ENCODE data around the gene AEBP1.

Gene AEBP1

DNA sequence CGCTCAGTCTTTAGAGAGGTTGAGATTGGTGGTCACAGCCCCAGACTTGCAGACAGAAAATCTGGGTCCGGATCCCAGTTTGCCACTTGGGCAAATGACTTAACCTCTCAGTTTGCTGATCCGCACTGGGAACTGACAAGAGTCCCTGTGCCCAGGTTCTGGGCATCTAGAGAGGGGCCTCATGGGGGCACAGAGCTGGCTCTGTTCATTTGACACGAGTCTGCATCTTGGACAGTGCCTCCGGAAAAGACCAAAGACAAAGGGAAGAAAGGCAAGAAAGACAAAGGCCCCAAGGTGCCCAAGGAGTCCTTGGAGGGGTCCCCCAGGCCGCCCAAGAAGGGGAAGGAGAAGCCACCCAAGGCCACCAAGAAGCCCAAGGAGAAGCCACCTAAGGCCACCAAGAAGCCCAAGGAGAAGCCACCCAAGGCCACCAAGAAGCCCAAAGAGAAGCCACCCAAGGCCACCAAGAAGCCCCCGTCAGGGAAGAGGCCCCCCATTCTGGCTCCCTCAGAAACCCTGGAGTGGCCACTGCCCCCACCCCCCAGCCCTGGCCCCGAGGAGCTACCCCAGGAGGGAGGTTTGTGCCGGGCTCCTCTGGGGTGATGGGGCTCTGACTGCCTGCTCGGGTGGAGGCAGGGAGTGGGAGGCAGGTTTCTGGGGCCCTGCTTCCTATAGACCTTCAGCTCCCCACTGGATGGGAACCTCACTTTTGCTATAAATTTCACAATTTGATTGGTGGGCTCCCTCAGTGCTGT is 2.3 kb downstream of the AEBP1 start:
- DNase-seq, result no peak

DNA sequence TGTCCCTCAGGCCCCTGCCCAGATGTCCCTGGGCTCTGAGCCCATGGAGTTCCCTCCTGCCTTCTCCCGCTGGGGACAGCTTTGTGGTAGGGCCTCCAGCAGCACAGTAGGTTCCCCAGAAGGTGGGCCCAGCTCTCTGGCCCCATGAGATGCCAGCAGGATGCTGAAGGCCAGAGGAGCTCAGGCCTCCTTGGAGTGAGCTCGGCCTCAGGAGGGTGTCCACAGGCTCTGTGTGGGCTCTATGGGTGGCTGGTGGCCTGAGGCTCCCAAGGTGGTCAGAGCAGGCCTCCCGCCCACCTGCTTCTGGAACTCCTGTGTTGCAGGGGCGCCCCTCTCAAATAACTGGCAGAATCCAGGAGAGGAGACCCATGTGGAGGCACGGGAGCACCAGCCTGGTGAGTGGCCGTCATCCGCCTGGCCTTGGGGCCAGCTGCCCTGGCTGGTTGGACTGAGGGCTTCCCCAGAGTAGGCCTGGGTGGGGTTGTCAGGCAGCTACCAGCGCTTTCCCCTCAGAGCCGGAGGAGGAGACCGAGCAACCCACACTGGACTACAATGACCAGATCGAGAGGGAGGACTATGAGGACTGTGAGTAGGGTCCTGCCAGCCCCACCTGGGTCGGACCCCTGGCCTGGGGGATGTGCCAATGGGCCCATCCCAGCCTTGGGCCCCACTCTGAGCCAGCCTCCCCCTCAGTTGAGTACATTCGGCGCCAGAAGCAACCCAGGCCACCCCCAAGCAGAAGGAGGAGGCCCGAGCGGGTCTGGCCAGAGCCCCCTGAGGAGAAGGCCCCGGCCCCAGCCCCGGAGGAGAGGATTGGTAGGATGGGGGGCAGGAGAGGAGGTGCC is 3.2 kb downstream of the AEBP1 start:
- DNase-seq, result no peak

DNA sequence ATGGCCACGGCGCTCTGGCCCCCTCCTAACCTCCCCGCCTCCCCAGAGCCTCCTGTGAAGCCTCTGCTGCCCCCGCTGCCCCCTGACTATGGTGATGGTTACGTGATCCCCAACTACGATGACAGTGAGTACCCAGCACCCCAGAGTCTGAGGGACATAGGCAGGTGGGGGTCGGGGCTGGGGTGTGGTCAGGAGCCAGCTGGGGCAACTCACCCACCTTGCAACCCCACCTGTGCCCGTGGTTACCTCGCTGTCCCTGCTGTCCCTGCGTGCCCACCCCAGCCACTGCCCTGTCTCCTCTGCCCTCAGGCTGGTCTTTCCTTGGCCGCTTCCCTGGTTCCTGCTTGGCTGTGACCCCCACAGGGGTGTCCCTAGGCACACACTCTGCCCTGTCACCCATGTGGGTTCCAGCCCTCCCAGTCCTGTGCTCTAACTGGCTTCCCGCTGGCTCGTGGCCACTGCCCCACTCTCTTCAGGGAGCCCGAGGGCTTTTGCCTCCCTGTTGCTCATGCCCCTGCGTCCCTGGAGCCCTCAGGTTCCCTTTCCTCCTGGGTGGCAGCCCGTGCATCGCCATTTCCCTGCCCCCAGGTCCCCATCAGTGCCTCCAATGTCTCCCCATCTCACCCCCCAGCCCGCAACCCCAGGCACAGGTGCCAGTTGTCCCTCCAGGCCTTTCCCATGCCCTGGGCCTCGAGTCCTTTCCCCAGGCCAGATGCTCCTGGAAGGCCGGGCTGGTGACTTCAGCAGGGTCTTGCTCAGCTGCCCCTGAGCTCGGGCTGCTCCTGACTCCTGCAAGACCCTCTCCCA is 4.0 kb downstream of the AEBP1 start:
- DNase-seq, result no peak

DNA sequence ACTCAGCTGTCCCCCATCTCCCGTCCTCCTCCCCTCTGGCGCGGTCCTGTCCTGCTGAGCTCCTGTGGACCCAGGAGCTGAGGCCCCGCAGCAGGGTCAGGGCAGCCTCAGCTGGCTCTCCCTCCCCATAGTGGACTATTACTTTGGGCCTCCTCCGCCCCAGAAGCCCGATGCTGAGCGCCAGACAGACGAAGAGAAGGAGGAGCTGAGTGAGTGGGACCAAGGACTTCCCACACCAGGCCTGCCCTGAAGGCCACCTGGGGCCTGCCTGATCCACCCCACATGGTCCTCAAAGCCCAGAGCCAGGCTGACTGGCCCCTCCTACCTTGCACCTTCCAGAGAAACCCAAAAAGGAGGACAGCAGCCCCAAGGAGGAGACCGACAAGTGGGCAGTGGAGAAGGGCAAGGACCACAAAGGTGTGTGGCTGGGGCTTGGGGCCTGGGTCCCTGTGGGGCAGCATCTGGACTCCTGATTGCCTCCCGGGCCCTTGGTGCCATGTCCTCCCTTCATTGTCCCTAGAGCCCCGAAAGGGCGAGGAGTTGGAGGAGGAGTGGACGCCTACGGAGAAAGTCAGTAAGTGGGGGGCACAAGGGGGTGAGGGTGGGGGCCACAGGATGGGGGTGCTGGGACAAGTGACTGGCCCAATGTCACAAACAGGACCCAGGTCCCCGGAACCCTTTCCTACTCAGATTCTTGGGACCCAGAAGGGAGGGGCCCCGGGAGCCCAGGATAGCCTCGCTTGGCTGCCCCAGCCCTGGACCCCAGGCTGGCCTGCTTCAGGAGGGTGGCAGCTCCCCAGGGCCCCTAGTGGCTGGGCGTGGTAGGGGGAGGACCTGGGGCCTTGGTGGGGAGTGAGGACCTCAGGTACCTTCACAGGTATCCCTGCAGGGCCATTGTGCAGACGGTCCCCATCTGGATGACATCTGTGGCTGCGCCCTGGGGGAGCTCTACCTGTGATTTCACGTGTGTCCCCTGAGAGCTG is 4.9 kb downstream of the AEBP1 start:
- no peak for DNase-seq

DNA sequence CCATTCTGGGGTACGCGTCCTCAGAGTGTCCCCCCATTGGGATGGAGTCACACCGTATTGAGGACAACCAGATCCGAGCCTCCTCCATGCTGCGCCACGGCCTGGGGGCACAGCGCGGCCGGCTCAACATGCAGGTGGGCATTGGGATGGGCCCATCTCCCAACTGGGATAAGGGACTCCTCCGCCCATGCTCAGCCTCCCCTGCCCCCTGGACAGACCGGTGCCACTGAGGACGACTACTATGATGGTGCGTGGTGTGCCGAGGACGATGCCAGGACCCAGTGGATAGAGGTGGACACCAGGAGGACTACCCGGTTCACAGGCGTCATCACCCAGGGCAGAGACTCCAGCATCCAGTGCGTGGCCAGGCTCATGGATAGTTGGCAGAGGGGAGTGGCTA is 5.8 kb downstream of the AEBP1 start:
- no peak for DNase-seq

DNA sequence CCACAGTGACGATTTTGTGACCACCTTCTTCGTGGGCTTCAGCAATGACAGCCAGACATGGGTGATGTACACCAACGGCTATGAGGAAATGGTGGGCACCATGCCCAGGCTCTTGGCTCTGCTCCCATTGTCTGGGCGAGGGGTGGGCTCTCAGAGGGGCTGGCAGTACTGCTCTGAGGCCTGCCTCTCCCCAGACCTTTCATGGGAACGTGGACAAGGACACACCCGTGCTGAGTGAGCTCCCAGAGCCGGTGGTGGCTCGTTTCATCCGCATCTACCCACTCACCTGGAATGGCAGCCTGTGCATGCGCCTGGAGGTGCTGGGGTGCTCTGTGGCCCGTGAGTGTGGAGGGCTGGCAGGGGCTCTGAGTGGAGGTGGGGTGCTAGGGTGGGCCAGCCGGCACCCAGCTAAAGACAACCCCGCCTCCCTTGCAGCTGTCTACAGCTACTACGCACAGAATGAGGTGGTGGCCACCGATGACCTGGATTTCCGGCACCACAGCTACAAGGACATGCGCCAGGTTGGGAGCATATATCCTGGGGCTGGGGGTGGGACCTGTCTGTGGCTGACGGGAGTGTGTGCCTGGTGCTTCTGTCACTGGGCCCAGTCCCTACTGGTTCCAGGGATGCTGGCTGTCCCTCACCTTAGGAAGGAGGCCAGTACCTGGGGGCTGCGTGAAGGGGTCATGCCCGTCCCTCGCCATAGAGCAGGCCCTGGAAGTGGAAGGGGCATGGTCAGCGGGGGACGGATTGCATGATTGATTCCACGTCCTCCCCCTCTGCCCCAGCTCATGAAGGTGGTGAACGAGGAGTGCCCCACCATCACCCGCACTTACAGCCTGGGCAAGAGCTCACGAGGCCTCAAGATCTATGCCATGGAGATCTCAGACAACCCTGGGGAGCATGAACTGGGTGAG is 6.8 kb downstream of the AEBP1 start:
- no peak for DNase-seq

DNA sequence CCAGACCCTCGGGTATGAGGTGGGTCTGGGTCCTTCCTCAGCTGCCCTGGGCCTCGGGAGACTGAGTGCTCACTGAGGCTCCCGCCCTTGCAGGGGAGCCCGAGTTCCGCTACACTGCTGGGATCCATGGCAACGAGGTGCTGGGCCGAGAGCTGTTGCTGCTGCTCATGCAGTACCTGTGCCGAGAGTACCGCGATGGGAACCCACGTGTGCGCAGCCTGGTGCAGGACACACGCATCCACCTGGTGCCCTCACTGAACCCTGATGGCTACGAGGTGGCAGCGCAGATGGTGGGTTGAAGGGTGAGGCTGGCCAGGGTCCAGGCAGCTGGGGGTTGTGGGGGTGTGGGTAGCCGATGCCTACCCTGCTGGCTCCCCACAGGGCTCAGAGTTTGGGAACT is 7.6 kb downstream of the AEBP1 start:
- no peak for DNase-seq

DNA sequence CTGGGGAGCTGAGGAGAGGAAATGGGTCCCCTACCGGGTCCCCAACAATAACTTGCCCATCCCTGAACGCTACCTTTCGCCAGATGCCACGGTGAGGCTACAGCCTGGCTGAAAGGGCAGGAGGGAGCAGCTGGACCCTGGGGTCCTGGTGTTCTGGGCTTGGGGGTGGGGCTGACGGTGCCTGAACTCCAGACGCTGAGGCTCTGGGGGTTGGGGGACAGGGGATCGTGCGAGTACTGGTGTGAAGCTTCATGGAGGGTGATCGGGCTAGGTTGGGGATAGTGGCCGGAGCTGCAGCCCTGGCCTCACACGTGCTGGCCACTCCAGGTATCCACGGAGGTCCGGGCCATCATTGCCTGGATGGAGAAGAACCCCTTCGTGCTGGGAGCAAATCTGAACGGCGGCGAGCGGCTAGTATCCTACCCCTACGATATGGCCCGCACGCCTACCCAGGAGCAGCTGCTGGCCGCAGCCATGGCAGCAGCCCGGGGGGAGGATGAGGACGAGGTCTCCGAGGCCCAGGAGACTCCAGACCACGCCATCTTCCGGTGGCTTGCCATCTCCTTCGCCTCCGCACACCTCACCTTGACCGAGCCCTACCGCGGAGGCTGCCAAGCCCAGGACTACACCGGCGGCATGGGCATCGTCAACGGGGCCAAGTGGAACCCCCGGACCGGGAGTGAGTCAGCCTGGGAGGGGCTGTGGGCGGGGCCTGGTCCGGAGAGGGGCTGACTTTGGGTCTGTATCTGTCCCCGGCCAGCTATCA is 8.3 kb downstream of the AEBP1 start:
- no peak for DNase-seq

DNA sequence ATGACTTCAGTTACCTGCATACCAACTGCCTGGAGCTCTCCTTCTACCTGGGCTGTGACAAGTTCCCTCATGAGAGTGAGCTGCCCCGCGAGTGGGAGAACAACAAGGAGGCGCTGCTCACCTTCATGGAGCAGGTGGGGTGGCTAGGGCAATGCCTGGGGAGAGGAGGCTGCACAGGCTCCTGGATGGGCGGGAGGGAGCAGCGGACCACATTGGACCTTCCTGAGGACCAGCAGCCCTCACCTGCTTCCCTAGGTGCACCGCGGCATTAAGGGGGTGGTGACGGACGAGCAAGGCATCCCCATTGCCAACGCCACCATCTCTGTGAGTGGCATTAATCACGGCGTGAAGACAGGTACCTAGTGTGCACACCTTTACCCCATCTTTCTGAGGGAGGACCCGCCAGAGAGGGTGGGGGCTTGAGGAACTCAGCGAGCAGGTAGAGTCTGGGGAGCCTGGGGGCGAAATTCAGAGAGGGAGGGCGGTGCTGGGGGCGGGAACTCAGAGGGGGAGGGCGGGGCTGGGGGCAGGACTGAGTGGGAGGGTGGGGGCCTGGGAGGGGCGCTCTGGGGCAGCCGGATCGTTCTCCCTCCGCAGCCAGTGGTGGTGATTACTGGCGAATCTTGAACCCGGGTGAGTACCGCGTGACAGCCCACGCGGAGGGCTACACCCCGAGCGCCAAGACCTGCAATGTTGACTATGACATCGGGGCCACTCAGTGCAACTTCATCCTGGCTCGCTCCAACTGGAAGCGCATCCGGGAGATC is 9.0 kb downstream of the AEBP1 start:
- DNase-seq, result no peak

DNA sequence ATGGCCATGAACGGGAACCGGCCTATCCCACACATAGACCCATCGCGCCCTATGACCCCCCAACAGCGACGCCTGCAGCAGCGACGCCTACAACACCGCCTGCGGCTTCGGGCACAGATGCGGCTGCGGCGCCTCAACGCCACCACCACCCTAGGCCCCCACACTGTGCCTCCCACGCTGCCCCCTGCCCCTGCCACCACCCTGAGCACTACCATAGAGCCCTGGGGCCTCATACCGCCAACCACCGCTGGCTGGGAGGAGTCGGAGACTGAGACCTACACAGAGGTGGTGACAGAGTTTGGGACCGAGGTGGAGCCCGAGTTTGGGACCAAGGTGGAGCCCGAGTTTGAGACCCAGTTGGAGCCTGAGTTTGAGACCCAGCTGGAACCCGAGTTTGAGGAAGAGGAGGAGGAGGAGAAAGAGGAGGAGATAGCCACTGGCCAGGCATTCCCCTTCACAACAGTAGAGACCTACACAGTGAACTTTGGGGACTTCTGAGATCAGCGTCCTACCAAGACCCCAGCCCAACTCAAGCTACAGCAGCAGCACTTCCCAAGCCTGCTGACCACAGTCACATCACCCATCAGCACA is 9.7 kb downstream of the AEBP1 start:
- no peak for DNase-seq

DNA sequence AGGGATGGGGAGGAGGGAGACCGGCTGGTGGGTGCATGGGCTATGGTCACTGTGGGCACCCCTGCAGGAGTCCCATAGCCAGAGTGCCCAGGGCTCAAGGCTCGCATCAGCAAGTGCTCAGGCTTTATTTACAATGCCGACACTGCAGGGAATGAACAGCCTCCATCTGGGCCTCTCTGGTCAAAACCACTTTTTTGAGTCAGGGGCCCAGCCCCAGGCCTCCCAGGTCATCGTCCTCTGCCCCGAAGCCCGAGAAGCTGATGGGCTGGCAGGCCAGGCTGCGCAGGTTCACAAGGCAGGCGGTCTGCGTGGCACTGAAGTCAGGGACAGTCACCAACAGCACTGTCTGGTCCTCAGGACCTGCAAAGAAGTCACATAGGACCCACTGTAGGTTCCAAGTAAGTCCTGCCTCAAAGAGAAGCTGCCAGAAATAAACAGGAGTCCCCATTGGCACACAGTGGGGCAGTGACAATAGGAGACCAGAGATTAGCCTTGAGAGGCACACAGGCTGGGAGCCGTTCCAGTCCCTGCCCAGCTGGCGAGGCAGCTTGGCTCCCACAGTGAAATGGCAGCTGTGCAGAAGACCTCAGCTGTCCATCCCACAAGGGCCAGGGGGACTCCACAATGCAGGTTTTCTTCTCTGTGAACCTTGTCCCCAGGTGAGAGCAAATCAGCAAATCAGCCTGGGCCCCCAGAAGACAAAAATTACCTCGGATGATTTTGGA is 10.6 kb downstream of the AEBP1 start:
- no peak for DNase-seq

DNA sequence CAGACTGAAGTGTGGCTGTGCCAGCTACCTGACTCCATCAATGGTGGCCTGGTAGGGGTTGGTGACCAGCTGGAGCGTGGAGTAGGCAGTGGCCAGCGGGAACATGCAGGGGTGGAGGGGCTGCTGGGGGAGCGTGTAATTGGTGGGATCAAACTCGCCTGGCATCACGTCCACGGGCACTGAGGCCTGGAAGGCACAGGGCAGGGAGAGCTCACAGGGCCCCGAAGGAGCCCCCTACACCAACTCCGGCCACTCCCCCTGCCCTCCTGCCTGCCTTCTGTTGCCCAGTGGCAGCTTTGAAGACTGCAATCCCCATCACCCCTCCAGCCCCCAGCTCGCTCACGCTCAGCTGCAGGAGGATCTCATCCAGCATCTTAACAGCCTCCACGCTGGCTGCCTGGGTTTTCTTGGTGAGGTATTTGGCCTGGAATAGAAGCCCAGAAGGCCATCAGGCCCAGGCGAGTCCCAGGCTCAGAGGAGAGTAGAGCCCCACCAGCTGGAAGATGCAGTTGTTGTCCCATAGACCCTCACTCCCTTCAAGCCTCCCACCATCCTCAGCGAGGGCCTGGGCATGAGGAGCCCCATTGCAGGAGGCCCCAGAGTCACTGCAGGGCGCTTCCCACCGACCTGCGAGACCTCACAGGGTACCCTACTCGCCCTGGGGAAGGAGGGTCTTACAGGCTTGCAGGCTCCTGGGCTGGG is 12.1 kb downstream of the AEBP1 start:
- no peak for DNase-seq

DNA sequence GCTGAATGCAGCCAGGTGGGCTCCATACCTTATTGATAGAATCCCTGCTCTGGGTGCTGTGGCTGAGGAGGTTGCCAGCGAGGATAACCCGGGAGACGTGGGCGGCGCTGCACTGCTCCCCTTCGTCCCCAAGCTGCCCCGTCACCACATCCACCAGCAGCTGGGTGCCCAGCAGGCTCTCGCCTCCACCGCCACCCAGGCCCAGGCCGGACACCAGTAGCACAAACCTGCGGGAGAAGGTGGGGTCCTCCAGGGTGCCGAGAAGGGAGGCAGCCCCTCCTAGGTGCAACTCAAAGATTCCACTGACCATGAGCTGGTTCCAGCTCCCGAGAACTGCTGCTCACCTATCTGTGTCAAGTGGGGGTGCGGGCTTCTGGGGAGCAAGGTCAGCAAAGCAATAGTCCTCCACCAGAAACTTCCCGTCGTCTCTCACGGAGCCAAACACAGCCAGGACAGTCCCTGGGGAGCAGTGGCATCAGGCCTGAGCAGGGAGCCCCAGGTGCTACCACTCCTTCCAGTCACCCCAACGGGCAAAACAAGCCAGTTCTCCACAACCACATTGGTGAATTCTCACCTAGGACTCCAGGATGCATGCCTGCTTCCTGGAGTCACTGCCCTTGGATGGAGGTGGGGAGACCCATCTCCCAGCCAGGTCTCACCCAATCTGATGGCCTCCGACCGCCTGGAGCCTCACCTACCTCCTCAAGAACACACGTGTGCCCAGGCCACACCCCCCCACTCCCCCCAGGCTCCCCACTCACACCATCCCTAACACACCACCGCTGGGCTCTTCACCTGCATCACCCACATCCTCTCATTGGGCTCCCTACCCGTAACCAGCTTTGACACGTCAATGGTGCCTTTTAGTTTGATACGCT is 12.9 kb downstream of the AEBP1 start:
- no peak for DNase-seq

DNA sequence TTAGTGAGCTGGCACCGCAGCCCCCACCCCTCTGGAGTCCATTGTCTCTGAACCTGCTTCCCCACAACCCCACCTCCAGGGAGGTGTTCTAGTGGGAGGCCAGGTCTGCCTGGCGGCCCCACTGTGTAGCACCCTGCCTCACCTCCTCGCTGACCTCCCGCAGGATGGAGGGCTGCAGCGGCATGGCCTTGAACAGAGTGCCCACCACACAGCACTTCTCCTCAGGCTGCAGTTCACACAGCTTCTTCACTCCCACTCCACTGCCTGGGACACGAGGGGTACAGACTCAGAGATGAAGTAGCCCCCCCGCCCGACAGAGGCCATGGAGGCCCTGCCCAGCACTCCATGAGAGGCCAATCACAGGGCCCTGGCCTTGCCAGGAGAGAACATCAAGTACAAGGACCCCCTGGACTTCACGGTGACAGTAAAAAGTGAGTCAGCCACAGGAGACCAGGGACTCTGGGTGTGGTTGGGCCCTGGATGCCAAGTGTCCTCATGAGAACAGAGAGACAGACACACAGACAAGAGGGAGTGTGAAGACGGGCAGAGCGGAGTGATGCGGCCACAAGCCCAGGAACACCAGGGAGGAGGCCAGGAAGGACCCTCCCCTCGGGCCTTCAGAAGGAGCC is 13.8 kb downstream of the AEBP1 start:
- no peak for DNase-seq

DNA sequence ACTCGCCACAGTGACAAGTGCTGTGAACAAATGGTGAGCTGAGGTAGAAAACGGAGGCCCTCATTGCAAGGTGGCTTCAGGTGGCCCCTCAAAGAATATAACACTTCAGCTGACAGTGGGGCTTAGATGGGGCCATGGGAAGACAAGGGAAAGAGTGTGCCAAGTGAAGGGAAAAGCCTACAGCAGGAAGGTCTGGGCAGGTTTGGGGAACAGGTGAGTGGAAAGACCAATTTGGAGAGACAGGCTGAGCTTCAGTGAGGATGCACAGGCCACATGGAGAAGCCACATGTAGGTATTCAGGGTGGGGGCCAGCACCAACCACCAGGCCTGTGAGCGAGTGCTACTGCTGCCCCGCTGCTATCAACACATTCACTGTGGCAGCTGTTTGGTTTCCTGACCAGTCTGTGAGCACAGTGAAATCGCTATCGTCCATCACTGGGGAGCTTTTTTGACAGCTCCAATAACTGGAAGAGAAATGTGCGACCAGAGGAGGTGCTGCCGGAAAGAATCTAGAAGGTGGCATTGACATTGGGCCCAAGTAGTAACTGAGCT is 15.8 kb downstream of the AEBP1 start:
- DNase-seq, result no peak

DNA sequence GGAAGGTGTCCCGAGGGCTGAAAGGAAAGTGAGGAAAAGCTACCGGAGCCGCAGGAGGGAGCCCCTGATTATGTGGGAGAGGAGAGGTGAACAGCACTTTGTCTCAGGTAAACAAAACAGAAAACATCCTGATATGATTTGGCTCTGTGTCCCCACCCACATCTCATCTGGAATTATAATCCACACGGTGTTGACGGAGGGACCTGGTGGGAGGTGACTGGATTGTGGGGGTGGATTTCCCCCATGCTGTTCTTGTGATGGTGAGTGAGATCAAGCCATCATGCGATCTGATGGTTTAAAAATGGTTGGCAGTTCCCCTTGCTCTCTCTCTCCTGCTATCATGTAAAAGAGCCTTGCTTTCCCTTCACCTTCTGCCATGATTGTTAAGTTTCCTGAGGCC is 16.2 kb downstream of the AEBP1 start:
- DNase-seq, result no peak

Data from NCI-H1436 treated with DMSO at 0.1 percent for 48 hours (cell line).